H1 (cell line): ENCODE data around the gene MAP4K4. TPM values are rescaled to one million over a fixed set of nuclear protein-coding genes. Genes with fewer than 3 reads are reported as not detected.

Experiments used
- RAD21 ChIP-seq, 2 experiments: IDR thresholded peaks in 1 of 2; conservative IDR thresholded peaks in 1 of 2; 2 replicates each; pipeline ENCODE4 v1.6.1; 2011; ENCODE audit warnings: low read depth in 2 of 2, low read length in 2 of 2, improper control_type of control experiment in 1 of 2, inconsistent platforms in 1 of 2, mild to moderate bottlenecking in 1 of 2, moderate library complexity in 1 of 2
- polyA plus RNA-seq, 7 experiments: library from polyadenylated mRNA; depleted of rRNA in 3 of 7; stranded (reverse) in 5 of 7; unstranded in 2 of 7; fragments of >200 nt in 5 of 7; fragments of 200-250 nt in 2 of 7; gene quantifications; 1 replicate in 5 of 7; 2 replicates in 1 of 7; 4 replicates in 1 of 7; pipeline versions ENCODE4 v1.2.1 to v1.2.3, GENCODE V29; 2011 to 2013; ENCODE audit warnings: missing spikeins in 2 of 7, mixed read lengths in 2 of 7
- total RNA-seq: library from RNA; stranded (reverse); fragmentation: NEBNext Ultra II Directional; extraction: Animal tissue kit (Norgen Biotek cat#: 25700); gene quantifications from 2 replicates; pipeline ENCODE4 v1.2.1, GENCODE V29; 2021

MAP4K4 gene
- total and polyA plus RNA-seq, 2 of the 8 experiments (the other 6 are each of a cell fraction or from before 2014, with no cell fraction given) = 53.2 to 138 TPM

- TF ChIP-seq RAD21 (IDR thresholded peaks at IDR 0.05 in 1 of 2, conservative IDR thresholded peaks at IDR 0.05 in 1 of 2; ENCODE audit: low read depth in 2 of 2, low read length in 2 of 2) = peak in 1 of 2 experiments; percentile 5; a peak in 1 of 4 replicates
Observed at GRCh38 chr2:101665312-101665711, 32.2 kb upstream of the MAP4K4 start (continued).
